HL-60 (cell line): Measurements from ENCODE around the gene NXNL2.

ENCODE experiments used
- CTCF ChIP-seq: IDR thresholded peaks from one replicate; pipeline ENCODE4 v1.5.1; 2011; ENCODE audit warnings: low read length, control low read depth, inconsistent platforms; ENCODE audit not compliant: insufficient read depth
- POLR2AphosphoS5 ChIP-seq: IDR thresholded peaks from 2 replicates; pipeline ENCODE4 v1.6.1; 2012; ENCODE audit warnings: low read depth

GRCh38 chr9:88535226-88536022, 446 bp downstream of the NXNL2 start:
- TF ChIP-seq CTCF (no peak), POLR2AphosphoS5 (no peak)
